HG03354 (cell line): ENCODE data around the gene ALOX12B.
"Not testable (repeated sequence)": the region's sequence is repeated elsewhere in the genome, so short reads cannot be mapped to it uniquely, and the experiment has no call there.

Experiments
- ATAC-seq: cut with Tn5 transposase; IDR thresholded peaks from one replicate; pipeline ENCODE4 v1.9.1; 2021; ENCODE audit warnings: mild to moderate bottlenecking; ENCODE audit not compliant: unreplicated experiment, poor library complexity, severe bottlenecking

ALOX12B gene

GRCh38 chr17:8051831-8052230 is 35.7 kb downstream of the ALOX12B start:
- ATAC-seq, result no peak

GRCh38 chr17:8048736-8049135 is 38.8 kb downstream of the ALOX12B start:
- no peak for ATAC-seq

DNA sequence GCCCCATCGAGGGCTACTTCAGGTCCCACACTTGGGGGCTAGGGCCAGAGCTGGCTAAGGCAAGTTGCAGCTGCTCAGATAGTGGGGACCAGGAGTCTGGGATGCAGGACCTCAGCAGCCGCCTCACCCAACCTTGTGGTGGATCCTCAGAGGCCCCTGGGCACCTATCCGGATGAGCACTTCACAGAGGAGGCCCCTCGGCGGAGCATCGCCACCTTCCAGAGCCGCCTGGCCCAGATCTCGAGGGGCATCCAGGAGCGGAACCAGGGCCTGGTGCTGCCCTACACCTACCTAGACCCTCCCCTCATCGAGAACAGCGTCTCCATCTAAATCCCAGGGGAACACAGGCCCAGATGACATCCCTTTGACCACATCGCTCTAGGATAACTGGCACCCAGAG is 39.3 kb downstream of the ALOX12B start:
- no peak for ATAC-seq

- no peak for ATAC-seq
Measured at GRCh38 chr17:8047769-8048110, 39.8 kb downstream of the ALOX12B start.

- ATAC-seq, result no peak
Measured at GRCh38 chr17:8046929-8047768, 40.4 kb downstream of the ALOX12B start.

DNA sequence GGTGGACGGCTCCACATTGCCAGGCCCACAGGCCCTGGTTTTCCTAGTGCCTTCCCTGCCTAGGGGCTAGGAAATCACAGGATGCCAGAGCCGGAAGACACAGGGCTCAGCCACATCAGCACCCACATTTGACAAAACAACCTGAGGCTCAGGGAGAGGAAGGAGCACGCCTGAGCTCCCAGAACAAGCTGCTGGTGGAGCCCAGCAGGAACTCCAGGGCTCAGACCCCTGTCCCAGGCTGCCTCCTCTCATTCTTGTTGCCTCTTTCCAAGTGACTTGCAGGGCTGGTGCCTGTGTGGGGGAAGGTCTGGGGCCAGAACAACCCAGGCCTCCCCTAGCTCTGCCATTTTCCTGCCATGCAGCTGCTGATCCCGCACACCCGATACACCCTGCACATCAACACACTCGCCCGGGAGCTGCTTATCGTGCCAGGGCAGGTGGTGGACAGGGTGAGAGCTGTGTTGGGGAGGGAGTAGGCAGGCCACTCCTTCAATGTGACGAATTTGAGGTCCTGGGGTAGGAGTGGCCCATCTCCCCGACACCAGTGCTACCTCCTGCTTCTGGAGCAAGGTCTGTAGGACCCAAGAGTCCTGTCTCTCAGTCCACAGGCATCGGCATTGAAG is 41.1 kb downstream of the ALOX12B start:
- ATAC-seq, result no peak

GRCh38 chr17:8044819-8045810 is 42.4 kb downstream of the ALOX12B start:
- ATAC-seq, result no peak

DNA sequence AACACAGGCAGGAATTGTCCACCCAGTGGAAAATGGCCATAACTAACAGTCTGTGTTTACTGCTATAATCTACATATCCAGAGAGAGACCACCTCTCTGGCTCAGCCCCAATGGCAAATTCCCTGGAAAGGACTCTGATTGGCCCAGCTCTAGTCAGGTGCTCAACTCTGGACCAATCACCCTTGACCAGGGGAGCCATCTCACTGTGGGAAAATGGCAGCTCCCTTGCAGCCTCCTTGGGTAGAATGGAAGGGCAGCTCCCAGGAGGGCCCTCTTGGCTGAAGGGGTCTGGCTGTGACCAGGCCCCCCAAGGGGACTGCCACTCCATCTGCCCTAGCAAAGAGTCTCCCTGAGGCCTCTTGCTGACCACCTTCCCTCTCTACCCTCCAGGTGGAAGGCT is 45.5 kb downstream of the ALOX12B start:
- no peak for ATAC-seq

GRCh38 chr17:8041249-8041928 is 46.1 kb downstream of the ALOX12B start:
- ATAC-seq, result no peak

- ATAC-seq, result no peak
Measured at GRCh38 chr17:8039611-8040168, 47.8 kb downstream of the ALOX12B start.

DNA sequence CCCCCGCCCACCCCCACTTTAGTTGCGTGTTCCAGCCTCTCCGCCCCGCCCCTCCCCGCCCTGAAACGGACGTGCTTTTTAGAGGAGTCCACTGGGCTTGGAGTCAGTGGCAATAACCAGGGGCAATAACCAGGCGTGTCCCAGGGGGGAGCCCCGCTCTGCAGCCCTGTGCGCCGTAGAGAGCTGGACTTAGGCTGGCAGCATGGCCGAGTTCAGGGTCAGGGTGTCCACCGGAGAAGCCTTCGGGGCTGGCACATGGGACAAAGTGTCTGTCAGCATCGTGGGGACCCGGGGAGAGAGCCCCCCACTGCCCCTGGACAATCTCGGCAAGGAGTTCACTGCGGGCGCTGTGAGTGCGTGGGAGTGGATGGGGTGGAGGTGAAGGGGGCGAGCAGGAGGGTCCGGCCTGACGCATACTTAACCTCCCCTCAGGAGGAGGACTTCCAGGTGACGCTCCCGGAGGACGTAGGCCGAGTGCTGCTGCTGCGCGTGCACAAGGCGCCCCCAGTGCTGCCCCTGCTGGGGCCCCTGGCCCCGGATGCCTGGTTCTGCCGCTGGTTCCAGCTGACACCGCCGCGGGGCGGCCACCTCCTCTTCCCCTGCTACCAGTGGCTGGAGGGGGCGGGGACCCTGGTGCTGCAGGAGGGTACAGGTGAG is 48.4 kb downstream of the ALOX12B start, which contains the start of gene ALOX15B:
Gene ALOX15B (plus strand): TSS at position 106 of the 657 bp plus-strand sequence. CDS start 97 bp downstream, at position 203.
- no peak for ATAC-seq

DNA sequence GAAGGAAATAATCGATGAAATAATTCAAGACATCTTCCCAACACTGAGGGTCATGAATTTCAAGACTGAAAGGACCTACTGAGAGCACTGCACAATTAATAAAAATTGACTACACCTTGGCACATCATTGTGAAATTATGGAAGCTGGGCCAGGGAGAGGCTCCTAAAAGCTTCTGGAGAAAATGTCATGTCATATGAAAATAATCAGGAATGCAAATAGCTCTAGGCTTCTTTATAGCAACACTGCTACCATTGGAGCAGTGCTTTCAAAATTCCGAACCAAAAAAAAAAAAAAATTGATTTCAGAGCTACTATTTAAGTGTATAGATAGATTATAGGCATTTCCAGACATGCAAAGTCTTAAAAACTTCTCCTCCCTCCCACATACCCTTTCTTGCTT is 55.1 kb downstream of the ALOX12B start:
- no peak for ATAC-seq

DNA sequence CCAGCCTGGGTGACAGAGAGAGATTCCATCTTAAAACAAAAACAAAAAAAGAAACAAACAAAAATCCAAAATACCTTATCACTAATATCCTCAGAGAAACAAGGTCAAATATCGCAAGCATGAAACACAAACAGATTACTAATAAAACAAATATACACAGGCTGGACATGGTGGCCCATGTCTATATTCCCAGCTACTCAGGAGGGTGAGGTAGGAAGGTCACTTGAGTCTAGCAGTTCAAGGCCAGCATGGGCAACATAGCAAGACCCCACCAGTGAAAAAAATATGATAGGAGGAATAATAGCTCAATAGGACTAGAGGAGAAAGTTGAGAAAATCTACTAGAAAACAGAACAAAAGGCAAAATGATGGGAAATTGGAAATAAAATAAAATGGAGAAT is 55.6 kb downstream of the ALOX12B start:
- no peak for ATAC-seq

DNA sequence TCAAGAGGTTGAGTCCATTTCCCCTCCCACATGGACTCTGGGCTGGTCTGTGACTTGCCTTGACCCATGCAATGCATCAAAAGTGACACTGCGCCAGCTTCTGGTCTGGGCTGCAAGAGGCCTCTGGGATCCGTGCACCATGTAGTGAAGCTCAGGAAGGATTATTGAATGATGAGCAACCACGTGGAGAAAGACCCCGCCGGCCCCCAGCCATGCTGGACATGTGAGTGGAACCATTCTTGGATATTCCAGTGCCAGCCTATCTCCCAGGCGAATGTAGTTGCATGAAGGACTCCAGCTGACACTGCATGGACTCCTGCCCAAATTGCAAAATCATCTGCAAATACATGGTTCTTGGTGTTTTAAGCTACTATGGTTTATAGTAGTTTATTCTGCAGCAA is 56.3 kb downstream of the ALOX12B start:
- ATAC-seq, result no peak

DNA sequence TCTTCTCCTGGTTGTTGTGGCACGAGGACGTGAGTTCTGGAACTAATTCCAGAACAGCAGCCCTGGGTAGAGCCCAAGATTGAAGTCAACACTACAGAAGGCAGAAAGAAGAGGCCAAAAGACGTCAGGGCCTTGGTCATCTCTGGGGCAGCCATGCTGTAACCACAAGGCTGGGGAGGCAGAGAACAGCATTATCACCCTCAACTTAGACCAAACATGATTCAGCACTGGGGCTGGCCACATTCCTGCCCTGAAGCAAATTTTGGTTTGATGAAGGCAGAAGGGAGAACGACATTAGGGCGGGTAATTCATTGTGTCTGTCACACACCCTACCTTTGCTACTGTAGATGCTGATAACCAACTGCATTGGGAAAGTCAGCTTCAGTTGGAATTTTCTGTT is 58.4 kb downstream of the ALOX12B start:
- ATAC-seq, result no peak

DNA sequence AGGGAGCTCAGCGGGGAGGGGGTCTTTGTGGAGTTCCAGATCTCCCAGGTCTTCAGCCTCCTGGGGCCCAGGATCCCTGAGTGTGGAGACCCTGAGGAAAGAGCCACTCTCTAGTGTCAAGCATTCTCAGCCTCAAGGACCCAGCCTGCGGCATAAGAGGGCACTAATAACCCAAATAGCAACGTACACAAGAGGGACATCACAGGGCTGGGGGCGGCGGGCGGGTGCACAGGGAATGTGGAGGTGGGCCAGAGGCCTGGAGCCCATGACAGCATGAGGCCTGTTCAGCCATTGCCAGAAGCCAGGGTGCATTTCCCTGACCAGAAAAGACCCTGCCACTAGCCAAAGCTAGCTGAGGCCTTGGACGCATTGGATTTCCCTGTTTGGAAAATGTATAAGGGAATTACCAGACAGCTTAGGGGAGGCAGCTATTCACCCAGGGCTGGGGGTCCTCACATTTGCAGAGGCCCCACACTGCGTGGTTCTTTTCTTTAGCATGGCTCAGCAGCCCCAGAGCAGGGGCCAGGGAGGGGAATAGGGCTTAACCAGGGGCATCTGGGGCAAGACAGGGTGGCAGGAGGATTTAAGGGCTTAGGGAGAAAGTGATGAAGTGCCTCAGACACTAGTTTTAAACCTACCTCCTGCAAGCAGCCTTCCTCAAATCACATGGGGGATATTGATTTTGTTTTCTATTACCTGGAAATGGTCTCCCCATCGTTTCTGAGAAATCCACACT is 62.2 kb downstream of the ALOX12B start:
- ATAC-seq, result no peak

- ATAC-seq, result not testable (repeated sequence)
Measured at GRCh38 chr17:8024161-8024560, 63.4 kb downstream of the ALOX12B start.
